Hepatocyte (in vitro differentiated cells): ENCODE measurements around the gene FAM111A.

ENCODE experiments used
- CTCF ChIP-seq: fragments of 200-600 bp; sonication (generic); IDR thresholded peaks from 2 replicates; pipeline ENCODE4 v1.5.1; 2016; ENCODE audit warnings: antibody characterized with exemption, mild to moderate bottlenecking; ENCODE audit not compliant: poor library complexity
- EZH2 ChIP-seq: fragments of 200-600 bp; sonication (generic); IDR thresholded peaks from 2 replicates; pipeline ENCODE4 v1.6.1; 2016; ENCODE audit warnings: antibody characterized with exemption, mild to moderate bottlenecking, borderline replicate concordance
- EZH2phosphoT487 ChIP-seq: fragments of 200-600 bp; sonication (generic); IDR thresholded peaks from one replicate; pipeline ENCODE4 v1.6.1; 2018; ENCODE audit warnings: antibody characterized with exemption, mild to moderate bottlenecking, low read depth, moderate library complexity; ENCODE audit not compliant: unreplicated experiment, severe bottlenecking

DNA sequence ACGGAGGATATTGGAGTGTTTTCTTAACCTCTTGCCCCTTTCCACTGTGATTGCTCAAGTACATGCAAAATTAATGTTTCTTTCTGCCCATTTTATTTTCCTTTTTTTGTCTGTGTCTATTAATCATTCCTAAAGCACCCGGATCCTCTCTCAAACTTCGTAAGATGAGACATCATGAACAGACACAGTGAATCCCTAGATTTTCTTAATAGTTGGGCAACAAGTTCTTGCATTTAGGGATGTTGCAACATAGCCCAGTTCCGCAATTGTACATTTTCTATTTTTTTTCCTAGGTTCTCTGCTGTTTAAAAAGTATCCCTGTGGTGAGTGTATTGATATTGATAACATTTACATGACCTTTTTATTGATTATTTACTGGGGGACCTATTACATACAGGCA lies 2.9 kb downstream of the FAM111A start:
- no peak for TF ChIP-seq CTCF
- TF ChIP-seq EZH2phosphoT487 = no peak
- TF ChIP-seq EZH2 = no peak
